ENCODE results near the gene C2.
"Not testable (repeated sequence)": the region's sequence is repeated elsewhere in the genome, so short reads cannot be mapped to it uniquely, and the experiment has no call there.

The C2 gene

GRCh38 chr6:31981744-31982143, 54.2 kb downstream of the C2 start, which contains the start of gene C4A:
Gene C4A, plus strand, starts transcription at chr6:31982057. Its CDS starts 51 bp downstream, at chr6:31982108.
- H3K27me3 Mint-ChIP-seq (ENCODE audit: low read depth); H3K27ac Mint-ChIP-seq; H3K4me3 Mint-ChIP-seq; H3K36me3 Mint-ChIP-seq (ENCODE audit: low read depth); H3K4me1 Mint-ChIP-seq (ENCODE audit: low read depth); H3K9me3 Mint-ChIP-seq: not testable (repeated sequence)

DNA sequence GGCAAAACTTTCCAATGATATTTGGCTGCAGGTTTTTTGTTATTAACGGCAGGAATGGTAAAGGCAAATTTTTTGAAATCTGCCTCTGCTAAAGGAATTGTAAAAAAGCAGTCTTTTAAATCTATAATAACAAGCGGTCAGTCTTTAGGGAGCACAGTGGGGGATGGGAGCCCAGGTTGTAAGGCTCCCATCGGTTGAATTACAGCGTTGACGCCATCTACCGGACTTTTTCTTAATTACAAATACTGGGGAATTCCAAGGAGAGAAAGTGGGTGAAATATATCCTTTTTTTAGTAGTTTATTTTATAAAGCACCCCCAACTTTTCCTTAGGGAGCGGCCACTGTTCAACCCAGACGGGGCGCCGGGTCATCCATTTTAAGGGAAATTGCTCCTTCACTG, 61.8 kb downstream of the C2 start:
- not testable (repeated sequence) for H3K27me3 Mint-ChIP-seq (ENCODE audit: low read depth); H3K27ac Mint-ChIP-seq; H3K4me1 Mint-ChIP-seq (ENCODE audit: low read depth); H3K4me3 Mint-ChIP-seq; H3K9me3 Mint-ChIP-seq; H3K36me3 Mint-ChIP-seq (ENCODE audit: low read depth)

- H3K27me3 Mint-ChIP-seq (ENCODE audit: low read depth); H3K4me3 Mint-ChIP-seq; H3K36me3 Mint-ChIP-seq (ENCODE audit: low read depth); H3K4me1 Mint-ChIP-seq (ENCODE audit: low read depth); H3K27ac Mint-ChIP-seq; H3K9me3 Mint-ChIP-seq: not testable (repeated sequence)
Observed at GRCh38 chr6:31994421-31994820, 66.9 kb downstream of the C2 start.
